ENCODE measurements around the gene ST6GALNAC3.
A peak's percentile ranks its signal among the peaks of the same experiment; 100 is the strongest.

Gene ST6GALNAC3

GRCh38 chr1:76147917-76148316, 73.4 kb downstream of the ST6GALNAC3 start:
- Histone ChIP-seq H3K9me3 (no peaks in the 10 kb centered on the region), H3K4me3 (ENCODE audit: low read depth in 1 of 2, low read length in 1 of 2) (no peak overlapping the region), H3K36me3 (no peaks in the 10 kb centered on the region), H3K27me3 (no peaks in the 10 kb centered on the region), H3K4me1 (ENCODE audit: control insufficient read depth in 1 of 2, insufficient read depth in 1 of 2, low read depth in 1 of 2, low read length in 1 of 2) (no peaks in the 10 kb centered on the region), H3K27ac (no peak overlapping the region)
- TF ChIP-seq CTCF (IDR thresholded peaks at IDR 0.05), result no peak

- Histone ChIP-seq H3K4me1 (ENCODE audit: control insufficient read depth in 1 of 2, insufficient read depth in 1 of 2, low read depth in 1 of 2, low read length in 1 of 2) (no peaks in the 10 kb centered on the region), H3K27me3 (no peaks in the 10 kb centered on the region), H3K36me3 (no peaks in the 10 kb centered on the region), H3K4me3 (ENCODE audit: low read depth in 1 of 2, low read length in 1 of 2) (no peak overlapping the region), H3K27ac (no peak overlapping the region), H3K9me3 (no peaks in the 10 kb centered on the region)
- no peak for TF ChIP-seq CTCF (IDR thresholded peaks at IDR 0.05)
These were observed 73.9 kb downstream of the ST6GALNAC3 start for GRCh38 chr1:76148460-76148859.

- TF ChIP-seq CTCF (IDR thresholded peaks at IDR 0.05), result no peak
- peaks cover 0 to 9% of the 10 kb centered on the region in 2 experiments for H3K4me1 ChIP-seq (ENCODE audit: control insufficient read depth in 1 of 2, insufficient read depth in 1 of 2, low read depth in 1 of 2, low read length in 1 of 2)
- no peaks in the 10 kb centered on the region for H3K36me3 ChIP-seq
- H3K9me3 ChIP-seq, result no peaks in the 10 kb centered on the region
- no peak overlapping the region for H3K27ac ChIP-seq
- H3K4me3 ChIP-seq (ENCODE audit: low read depth in 1 of 2, low read length in 1 of 2), result peak overlapping the region in 1 of 2 experiments; percentile 67
- H3K27me3 ChIP-seq, result no peaks in the 10 kb centered on the region
These were observed 79.3 kb downstream of the ST6GALNAC3 start for GRCh38 chr1:76153841-76154205.

GRCh38 chr1:76154206-76154956, 79.8 kb downstream of the ST6GALNAC3 start:
- H3K4me1 ChIP-seq (ENCODE audit: control insufficient read depth in 1 of 2, insufficient read depth in 1 of 2, low read depth in 1 of 2, low read length in 1 of 2), result peaks cover 0 to 9% of the 10 kb centered on the region in 2 experiments
- no peaks in the 10 kb centered on the region for H3K9me3 ChIP-seq
- TF ChIP-seq CTCF (IDR thresholded peaks at IDR 0.05), result peak; percentile 94
- no peaks in the 10 kb centered on the region for H3K36me3 ChIP-seq
- peak overlapping the region; percentile 76 for H3K27ac ChIP-seq
- peak overlapping the region; percentile 62 to 67 for H3K4me3 ChIP-seq (ENCODE audit: low read depth in 1 of 2, low read length in 1 of 2)
- no peaks in the 10 kb centered on the region for H3K27me3 ChIP-seq

- Histone ChIP-seq H3K27ac (no peak overlapping the region), H3K4me3 (ENCODE audit: low read depth in 1 of 2, low read length in 1 of 2) (no peak overlapping the region), H3K36me3 (no peaks in the 10 kb centered on the region), H3K9me3 (no peaks in the 10 kb centered on the region), H3K27me3 (no peaks in the 10 kb centered on the region), H3K4me1 (ENCODE audit: control insufficient read depth in 1 of 2, insufficient read depth in 1 of 2, low read depth in 1 of 2, low read length in 1 of 2) (peaks cover 0 to 9% of the 10 kb centered on the region in 2 experiments)
- TF ChIP-seq CTCF (IDR thresholded peaks at IDR 0.05), result no peak
These were observed 82.4 kb downstream of the ST6GALNAC3 start for GRCh38 chr1:76156987-76157386.
